Measurements from ENCODE around the gene CD82. TPM values are rescaled to one million over a fixed set of nuclear protein-coding genes. Genes with fewer than 3 reads are reported as not detected.

CD82 gene
- total RNA-seq, 1 donor from 2014 or later = 4.4 TPM

DNA sequence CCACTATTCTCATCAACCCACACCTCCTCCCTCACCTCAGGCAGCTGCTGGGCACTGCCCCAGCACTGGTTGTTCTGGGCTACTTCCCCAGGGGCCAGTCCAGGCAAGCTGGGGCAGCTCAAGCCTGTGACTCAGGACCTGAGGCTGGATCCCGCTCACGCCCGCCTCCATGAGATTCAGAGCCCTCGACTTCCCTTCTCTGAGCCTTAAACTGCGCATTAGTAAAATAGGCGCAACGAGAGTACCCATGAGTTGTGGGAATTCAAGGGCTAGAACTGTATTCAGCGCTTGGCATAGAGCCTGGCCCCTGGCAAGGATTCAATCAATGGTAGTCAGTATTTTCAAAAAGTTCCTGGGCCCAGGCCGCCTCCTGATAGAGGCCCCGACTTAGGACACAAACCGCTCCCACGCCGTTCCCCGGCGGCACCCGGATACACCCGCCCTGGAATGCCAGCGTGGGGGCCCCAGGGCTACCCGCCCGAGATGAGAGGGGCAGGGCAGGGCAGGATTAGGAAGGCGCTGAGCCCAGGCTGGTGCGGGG is 723 bp upstream of the CD82 start:
- peak overlapping the region; percentile 28 for H3K27ac Mint-ChIP-seq (ENCODE audit: unreplicated experiment)
- H3K4me1 Mint-ChIP-seq (ENCODE audit: low read depth, unreplicated experiment) = peaks cover 12% of the 10 kb centered on the region
- H3K9me3 Mint-ChIP-seq (ENCODE audit: unreplicated experiment) = peaks cover 8% of the 10 kb centered on the region
- DNase-seq = no peak
- TF ChIP-seq, protein P1, sequence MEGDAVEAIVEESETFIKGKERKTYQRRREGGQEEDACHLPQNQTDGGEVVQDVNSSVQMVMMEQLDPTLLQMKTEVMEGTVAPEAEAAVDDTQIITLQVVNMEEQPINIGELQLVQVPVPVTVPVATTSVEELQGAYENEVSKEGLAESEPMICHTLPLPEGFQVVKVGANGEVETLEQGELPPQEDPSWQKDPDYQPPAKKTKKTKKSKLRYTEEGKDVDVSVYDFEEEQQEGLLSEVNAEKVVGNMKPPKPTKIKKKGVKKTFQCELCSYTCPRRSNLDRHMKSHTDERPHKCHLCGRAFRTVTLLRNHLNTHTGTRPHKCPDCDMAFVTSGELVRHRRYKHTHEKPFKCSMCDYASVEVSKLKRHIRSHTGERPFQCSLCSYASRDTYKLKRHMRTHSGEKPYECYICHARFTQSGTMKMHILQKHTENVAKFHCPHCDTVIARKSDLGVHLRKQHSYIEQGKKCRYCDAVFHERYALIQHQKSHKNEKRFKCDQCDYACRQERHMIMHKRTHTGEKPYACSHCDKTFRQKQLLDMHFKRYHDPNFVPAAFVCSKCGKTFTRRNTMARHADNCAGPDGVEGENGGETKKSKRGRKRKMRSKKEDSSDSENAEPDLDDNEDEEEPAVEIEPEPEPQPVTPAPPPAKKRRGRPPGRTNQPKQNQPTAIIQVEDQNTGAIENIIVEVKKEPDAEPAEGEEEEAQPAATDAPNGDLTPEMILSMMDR (IDR thresholded peaks at IDR 0.05; ENCODE audit: partially characterized antibody, unreplicated experiment) = no peak
- no peaks in the 10 kb centered on the region for H3K36me3 Mint-ChIP-seq (ENCODE audit: unreplicated experiment)
- peak overlapping the region; percentile 57 for H3K4me3 Mint-ChIP-seq (ENCODE audit: unreplicated experiment)
- peaks cover 5% of the 10 kb centered on the region for H3K27me3 Mint-ChIP-seq (ENCODE audit: unreplicated experiment)

DNA sequence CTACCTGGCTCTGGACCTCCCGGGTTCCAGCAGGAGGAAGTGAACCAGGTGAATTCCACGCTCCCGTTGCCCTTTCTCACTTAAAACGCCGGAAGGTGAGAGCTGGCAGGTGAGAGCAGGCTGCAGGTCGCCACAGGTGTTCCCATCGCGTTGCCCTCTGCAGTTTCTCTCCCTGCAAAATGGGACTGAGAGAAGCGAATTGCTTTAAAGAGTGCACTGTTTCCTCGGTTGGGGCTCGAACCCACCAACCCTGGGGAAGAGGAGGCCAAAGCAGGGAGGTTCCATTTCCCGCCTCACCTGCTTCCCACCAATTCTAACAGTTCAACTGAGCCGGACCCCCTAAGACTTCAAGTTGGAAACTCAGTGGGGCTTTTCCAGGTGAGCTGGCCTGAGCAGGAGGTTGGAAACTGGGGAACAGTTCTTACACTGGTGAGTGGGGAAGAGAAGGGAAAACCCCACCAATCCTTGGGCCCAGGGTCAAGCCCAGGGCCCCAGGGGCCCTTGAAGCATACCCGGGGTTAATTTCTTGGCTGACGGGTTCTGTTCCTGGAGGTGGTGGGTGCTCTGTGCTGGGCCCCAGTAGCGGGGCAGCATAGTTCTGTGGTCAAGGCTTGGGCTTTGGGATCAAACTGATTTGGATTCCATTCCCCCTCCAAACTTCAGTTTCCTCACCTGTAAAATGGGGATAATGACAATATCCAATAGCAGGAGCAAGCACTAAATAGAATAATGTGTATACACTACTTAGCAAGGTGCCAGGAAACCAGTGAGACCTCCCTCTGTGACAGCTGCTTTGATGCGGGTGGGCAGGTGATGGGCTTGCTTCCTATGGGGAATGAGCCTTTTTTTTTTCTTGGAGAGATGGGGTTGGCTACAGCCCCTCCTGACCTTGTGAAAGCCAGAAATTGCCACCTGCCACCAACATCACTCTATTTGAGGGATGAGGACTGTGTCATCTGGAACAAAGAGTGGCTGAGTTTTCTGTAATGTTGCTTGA is 788 bp downstream of the CD82 start:
- H3K4me1 Mint-ChIP-seq (ENCODE audit: low read depth, unreplicated experiment) = peaks cover 12% of the 10 kb centered on the region
- H3K27me3 Mint-ChIP-seq (ENCODE audit: unreplicated experiment) = peaks cover 5% of the 10 kb centered on the region
- H3K36me3 Mint-ChIP-seq (ENCODE audit: unreplicated experiment) = no peaks in the 10 kb centered on the region
- DNase-seq = no peak
- H3K27ac Mint-ChIP-seq (ENCODE audit: unreplicated experiment) = no peak overlapping the region
- H3K9me3 Mint-ChIP-seq (ENCODE audit: unreplicated experiment) = peaks cover 9% of the 10 kb centered on the region
- peak overlapping the region; percentile 46 for H3K4me3 Mint-ChIP-seq (ENCODE audit: unreplicated experiment)
- TF ChIP-seq, protein P1 (IDR thresholded peaks at IDR 0.05; ENCODE audit: partially characterized antibody, unreplicated experiment) = no peak

DNA sequence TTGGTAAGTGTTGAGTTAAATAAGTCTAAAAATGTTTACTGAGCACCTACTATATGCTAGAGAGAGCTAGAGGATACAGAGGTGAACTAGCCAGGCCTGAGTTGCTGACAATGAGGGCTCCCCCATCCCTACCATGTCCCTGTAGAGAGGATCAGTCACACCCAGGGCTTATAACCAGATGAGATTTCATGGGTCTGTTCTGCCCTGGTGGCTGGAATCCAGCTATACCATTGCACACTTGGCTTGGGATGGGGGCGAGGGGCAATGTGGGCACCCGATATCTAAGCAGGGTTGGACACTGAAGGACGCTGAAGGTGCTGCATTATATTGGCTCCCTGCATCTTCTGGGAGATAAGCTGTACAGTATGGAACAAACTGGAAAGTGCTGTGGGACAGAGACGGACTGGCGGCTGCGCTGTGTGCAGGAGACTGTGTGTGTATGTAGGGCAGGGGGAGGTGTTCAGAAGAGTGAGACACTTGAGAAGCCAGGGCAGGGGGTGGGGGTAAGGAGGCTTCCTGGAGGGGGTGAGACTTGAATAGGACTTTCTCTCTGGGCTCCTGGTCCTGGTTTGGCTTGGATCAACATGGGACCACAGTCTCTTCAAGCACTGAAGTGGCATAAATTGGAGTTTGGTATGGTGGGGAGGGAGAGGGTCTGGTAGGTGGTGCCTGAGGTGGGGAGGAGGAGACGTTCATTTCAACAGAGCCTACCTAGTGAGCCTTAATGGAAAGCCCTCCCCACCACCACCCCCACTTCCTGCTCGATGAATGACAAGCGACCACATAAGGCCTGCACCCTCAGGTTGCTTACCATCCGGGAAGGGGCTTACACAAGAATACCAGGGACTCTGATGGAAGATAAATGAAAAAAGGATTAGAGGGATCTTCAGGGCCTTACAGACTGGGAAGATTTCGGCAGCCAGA is 1.8 kb downstream of the CD82 start:
- TF ChIP-seq, protein P1 (IDR thresholded peaks at IDR 0.05; ENCODE audit: partially characterized antibody, unreplicated experiment) = no peak
- peaks cover 9% of the 10 kb centered on the region for H3K9me3 Mint-ChIP-seq (ENCODE audit: unreplicated experiment)
- no peak overlapping the region for H3K4me3 Mint-ChIP-seq (ENCODE audit: unreplicated experiment)
- peaks cover 5% of the 10 kb centered on the region for H3K27me3 Mint-ChIP-seq (ENCODE audit: unreplicated experiment)
- H3K36me3 Mint-ChIP-seq (ENCODE audit: unreplicated experiment) = peaks cover 1% of the 10 kb centered on the region
- peaks cover 17% of the 10 kb centered on the region for H3K4me1 Mint-ChIP-seq (ENCODE audit: low read depth, unreplicated experiment)
- no peak for DNase-seq
- H3K27ac Mint-ChIP-seq (ENCODE audit: unreplicated experiment) = no peak overlapping the region

DNA sequence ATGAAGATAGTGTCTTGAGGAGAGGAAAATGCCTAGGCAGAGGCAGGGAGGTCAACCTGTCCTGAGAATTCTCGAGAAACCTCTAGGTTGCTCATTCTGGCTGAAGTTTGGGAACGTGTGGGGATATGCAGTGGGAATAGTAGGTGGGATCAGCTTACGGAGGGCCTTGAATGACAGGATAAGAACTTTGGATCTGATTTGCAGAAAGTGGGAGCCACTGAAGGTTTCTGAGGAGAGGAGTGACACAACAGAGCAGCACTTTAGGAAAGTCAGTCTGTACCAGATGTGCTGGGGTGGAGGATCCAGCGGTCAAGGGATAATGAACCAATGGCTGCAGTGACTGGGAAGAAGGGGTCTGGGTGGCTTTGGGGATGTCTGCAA is 2.4 kb downstream of the CD82 start:
- H3K27me3 Mint-ChIP-seq (ENCODE audit: unreplicated experiment) = peaks cover 5% of the 10 kb centered on the region
- peaks cover 4% of the 10 kb centered on the region for H3K36me3 Mint-ChIP-seq (ENCODE audit: unreplicated experiment)
- peaks cover 6% of the 10 kb centered on the region for H3K9me3 Mint-ChIP-seq (ENCODE audit: unreplicated experiment)
- H3K4me1 Mint-ChIP-seq (ENCODE audit: low read depth, unreplicated experiment) = peaks cover 16% of the 10 kb centered on the region
- H3K4me3 Mint-ChIP-seq (ENCODE audit: unreplicated experiment) = no peak overlapping the region
- DNase-seq = no peak
- H3K27ac Mint-ChIP-seq (ENCODE audit: unreplicated experiment) = no peak overlapping the region
- TF ChIP-seq, protein P1 (IDR thresholded peaks at IDR 0.05; ENCODE audit: partially characterized antibody, unreplicated experiment) = no peak

Data from glutamatergic neuron (in vitro differentiated cells).